OCI-LY7 (cell line): ENCODE data around the gene EZH1. TPM values are rescaled to one million over a fixed set of nuclear protein-coding genes. Genes with fewer than 3 reads are reported as not detected.

Experiments
- BruUV-seq: library from RNA; stranded (reverse); fragments of 400-500 nt; replicated peaks from 2 replicates; lab custom pipeline; 2021; lab: Mats Ljungman, UMichigan
- CTCF ChIA-PET: fragments of 300-600 bp; sonication (Branson Sonifier 250); formaldehyde crosslinking; loops from one replicate; lab custom pipeline; 2022; ENCODE audit warnings: antibody characterized with exemption; ENCODE audit not compliant: unreplicated experiment; lab: Charles Lee
- POLR2A ChIA-PET: fragments of 300-600 bp; sonication (Branson Sonifier 250); formaldehyde crosslinking; loops from one replicate; lab custom pipeline; 2022; ENCODE audit warnings: antibody characterized with exemption; lab: Charles Lee
- DNase-seq: peaks from one replicate; pipeline ENCODE4 v3.0.0-alpha.2; 2015; ENCODE audit warnings: low spot score
- H2AFZ ChIP-seq: fragments of 200-600 bp; sonication (generic), shearing (Covaris generic); 2 replicates; pipeline ENCODE4 v1.6.1; 2014; ENCODE audit warnings: mild to moderate bottlenecking, antibody characterized with exemption, low read length, moderate library complexity
- H3K27ac ChIP-seq: fragments of 200-600 bp; sonication (generic); 2 replicates; pipeline ENCODE4 v1.5.1; 2014; ENCODE audit warnings: mixed run types, low read depth, mild to moderate bottlenecking, moderate library complexity, low read length, inconsistent platforms; ENCODE audit not compliant: poor library complexity, severe bottlenecking
- H3K36me3 ChIP-seq: fragments of 200-600 bp; sonication (generic); 2 replicates; pipeline ENCODE4 v1.6.1; 2014; ENCODE audit warnings: mild to moderate bottlenecking, antibody characterized with exemption, low read length, moderate library complexity, mixed read lengths; ENCODE audit not compliant: insufficient read depth
- H3K4me1 ChIP-seq: fragments of 200-600 bp; sonication (generic); 2 replicates; pipeline ENCODE4 v1.5.1; 2014; ENCODE audit warnings: mild to moderate bottlenecking, low read length; ENCODE audit not compliant: insufficient read depth, poor library complexity, severe bottlenecking
- H3K4me2 ChIP-seq: fragments of 200-600 bp; sonication (generic); 2 replicates; pipeline ENCODE4 v1.6.1; 2014; ENCODE audit warnings: mild to moderate bottlenecking, low read length
- H3K4me3 ChIP-seq: fragments of 200-600 bp; sonication (generic); 2 replicates; pipeline ENCODE4 v1.5.1; 2014; ENCODE audit warnings: mild to moderate bottlenecking, low read depth, low read length; ENCODE audit not compliant: poor library complexity, severe bottlenecking
- H3K79me2 ChIP-seq: fragments of 200-600 bp; sonication (generic); 2 replicates; pipeline ENCODE4 v1.6.1; 2016; ENCODE audit warnings: low read depth, mild to moderate bottlenecking, low read length, moderate library complexity, mixed read lengths; ENCODE audit not compliant: insufficient read depth
- H3K9me2 ChIP-seq: fragments of 200-600 bp; sonication (generic); 2 replicates; pipeline ENCODE4 v1.6.1; 2016; ENCODE audit warnings: mild to moderate bottlenecking, low read length, mixed read lengths; ENCODE audit not compliant: insufficient read depth
- H3K9me3 ChIP-seq: fragments of 200-600 bp; sonication (generic); 2 replicates; pipeline ENCODE4 v1.6.1; 2014; ENCODE audit warnings: mild to moderate bottlenecking, mixed run types, low read length, mixed read lengths
- H4K20me1 ChIP-seq: fragments of 200-600 bp; sonication (generic); 2 replicates; pipeline ENCODE4 v1.6.1; 2014; ENCODE audit warnings: mild to moderate bottlenecking, antibody characterized with exemption, low read length, moderate library complexity, mixed read lengths; ENCODE audit not compliant: insufficient read depth
- CTCF ChIP-seq: fragments of 200-600 bp; sonication (generic); conservative IDR thresholded peaks from 2 replicates; pipeline ENCODE4 v1.5.1; 2014; ENCODE audit warnings: mild to moderate bottlenecking, antibody characterized with exemption, low read length, moderate library complexity, mixed read lengths
- EZH2phosphoT487 ChIP-seq: fragments of 200-600 bp; sonication (generic); IDR thresholded peaks from 2 replicates; pipeline ENCODE4 v1.6.1; 2018; ENCODE audit warnings: low read depth, borderline replicate concordance, mild to moderate bottlenecking, mixed run types, antibody characterized with exemption, low read length, moderate library complexity, mixed read lengths
- intact Hi-C: fragments of 100-400 bp; cut with micrococcal nuclease; formaldehyde crosslinking; loops from one replicate; pipeline ENCODE4 v1.10.0; 2022; ENCODE audit not compliant: unreplicated experiment
- total RNA-seq, 2 experiments: library from RNA; depleted of rRNA in 1 of 2; stranded (reverse); fragments of >200 nt in 1 of 2; shearing (Covaris generic) in 1 of 2; gene quantifications; 2 replicates each; pipeline ENCODE4 v1.2.3, GENCODE V29; 2014 to 2022

Gene EZH1
- total RNA-seq, 2 experiments from 2014 or later: 57.1 to 62.4 TPM

- CTCF ChIA-PET: no interaction called here
- Histone ChIP-seq H2AFZ (no peak overlapping the region), H3K36me3 (peaks cover 43% of the 10 kb centered on the region), H3K4me1 (peaks cover 3% of the 10 kb centered on the region), H3K4me2 (no peak overlapping the region), H3K9me3 (no peaks in the 10 kb centered on the region), H3K9me2 (no peaks in the 10 kb centered on the region), H3K27ac (no peak overlapping the region), H3K79me2 (peaks cover 2% of the 10 kb centered on the region; the same call in 1 of the 2 replicates), H3K4me3 (no peak overlapping the region), H4K20me1 (no peaks in the 10 kb centered on the region)
- BruUV-seq: no TSS peak
- DNase-seq: no peak
- intact Hi-C loops: no loop called here
- no peak for TF ChIP-seq EZH2phosphoT487
- POLR2A ChIA-PET: interaction anchor here (0.6 kb wide), 1 partner anchor 23 kb away, joined by 3 read pairs; no protein-coding TSS in a partner anchor
Observed at GRCh38 chr17:42779304-42779935, 34.6 kb upstream of the EZH1 start.

GRCh38 chr17:42778570-42778969 lies 33.7 kb upstream of the EZH1 start:
- DNase-seq: no peak
- Histone ChIP-seq H3K4me3 (no peak overlapping the region), H3K9me3 (no peaks in the 10 kb centered on the region), H3K9me2 (no peaks in the 10 kb centered on the region), H4K20me1 (no peaks in the 10 kb centered on the region), H3K4me1 (peaks cover 7% of the 10 kb centered on the region), H2AFZ (no peak overlapping the region), H3K27ac (no peak overlapping the region), H3K79me2 (peaks cover 10% of the 10 kb centered on the region; the same call in 1 of the 2 replicates), H3K4me2 (no peak overlapping the region), H3K36me3 (peaks cover 43% of the 10 kb centered on the region)
- intact Hi-C loops: no loop called here
- BruUV-seq: no TSS peak
- TF ChIP-seq CTCF (no peak), EZH2phosphoT487 (no peak)
- ChIA-PET CTCF (no interaction called here), POLR2A (interaction anchor here (0.6 kb wide), 1 partner anchor 24 kb away, joined by 3 read pairs; no protein-coding TSS in a partner anchor)

- Histone ChIP-seq H3K9me2 (no peaks in the 10 kb centered on the region), H3K27ac (no peak overlapping the region), H3K36me3 (peaks cover 43% of the 10 kb centered on the region), H3K9me3 (no peaks in the 10 kb centered on the region), H3K79me2 (peaks cover 12% of the 10 kb centered on the region; the same call in 1 of the 2 replicates), H3K4me2 (no peak overlapping the region), H3K4me3 (no peak overlapping the region), H3K4me1 (peaks cover 7% of the 10 kb centered on the region), H2AFZ (no peak overlapping the region), H4K20me1 (no peaks in the 10 kb centered on the region)
- POLR2A ChIA-PET: no interaction called here
- intact Hi-C loops: no loop called here
- BruUV-seq: no TSS peak
- no peak for DNase-seq
- TF ChIP-seq EZH2phosphoT487 (no peak), CTCF (no peak)
- CTCF ChIA-PET: no interaction called here
Observed at GRCh38 chr17:42775534-42776098, 30.8 kb upstream of the EZH1 start.
